Fibroblast of skin of right quadriceps (primary cell): Measurements from ENCODE around the gene NKAIN2.
A peak's percentile ranks its signal among the peaks of the same experiment; 100 is the strongest.
"Not testable (repeated sequence)": the region's sequence is repeated elsewhere in the genome, so short reads cannot be mapped to it uniquely, and the experiment has no call there.

Source experiments
- DNase-seq: peaks from one replicate; pipeline ENCODE4 v3.0.0-alpha.2; 2013

NKAIN2 gene

DNA sequence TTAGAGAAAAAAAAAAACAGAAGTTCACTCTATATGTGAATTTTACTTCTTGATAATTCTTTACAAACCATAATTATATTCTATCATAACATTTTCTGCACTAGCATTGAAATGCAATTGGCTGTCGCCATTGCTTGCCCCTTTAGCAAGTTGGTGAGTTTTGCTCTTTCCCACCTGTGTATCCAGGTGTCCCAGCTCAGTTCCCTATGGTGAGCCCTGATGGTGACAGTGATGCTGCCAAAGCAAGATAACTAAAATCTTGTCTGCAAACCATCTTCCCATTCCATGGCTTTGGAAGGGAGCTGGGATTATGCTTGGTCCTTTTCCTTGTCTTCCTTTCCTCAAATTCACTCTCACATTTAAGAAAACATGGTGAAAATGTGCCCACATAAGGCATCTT is 429.6 kb downstream of the NKAIN2 start:
- no peak for DNase-seq

DNA sequence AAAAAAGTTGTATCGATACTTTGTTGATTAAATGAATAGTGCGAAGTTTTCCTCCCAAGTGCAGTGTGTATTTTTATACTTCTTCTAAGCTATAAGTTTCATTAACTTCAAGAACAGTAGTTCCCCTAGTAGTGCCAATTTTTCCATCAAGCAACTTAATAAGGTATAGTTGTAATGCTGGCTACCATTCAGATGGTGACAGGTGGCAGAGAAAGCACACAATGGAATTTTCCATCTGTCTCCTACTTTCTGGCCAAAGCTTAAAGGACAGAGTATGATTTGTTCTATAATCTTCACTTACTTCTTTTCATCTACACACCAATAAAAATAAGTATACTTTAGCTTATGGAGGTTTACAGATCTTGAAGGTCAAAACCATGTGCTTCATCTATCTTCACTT is 431.1 kb downstream of the NKAIN2 start:
- DNase-seq = no peak

- DNase-seq = no peak
Measured at GRCh38 chr6:124237911-124238310, 434.2 kb downstream of the NKAIN2 start.

GRCh38 chr6:124238408-124238807 is 434.7 kb downstream of the NKAIN2 start:
- DNase-seq = not testable (repeated sequence)

- no peak for DNase-seq
Measured at GRCh38 chr6:124254941-124255685, 451.4 kb downstream of the NKAIN2 start.

DNA sequence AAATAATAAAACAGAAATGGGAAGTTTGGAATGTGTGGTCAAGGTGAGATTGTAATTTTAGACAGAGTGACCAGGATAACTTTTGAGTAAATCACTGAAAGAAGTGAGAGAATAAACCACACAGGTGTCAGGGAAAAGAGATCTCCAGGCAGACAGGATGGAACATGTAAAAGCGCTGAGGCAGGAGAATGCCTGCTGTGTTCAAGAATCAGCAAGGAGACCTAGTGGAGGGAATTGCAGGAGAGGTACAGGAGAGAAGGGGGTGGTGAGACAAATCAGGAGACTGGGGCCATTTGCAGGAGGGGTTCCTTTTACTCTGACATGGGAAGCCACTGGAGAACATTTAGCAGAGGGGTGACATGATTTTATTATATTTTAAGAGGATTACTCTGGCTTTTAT is 456.7 kb downstream of the NKAIN2 start:
- no peak for DNase-seq

DNA sequence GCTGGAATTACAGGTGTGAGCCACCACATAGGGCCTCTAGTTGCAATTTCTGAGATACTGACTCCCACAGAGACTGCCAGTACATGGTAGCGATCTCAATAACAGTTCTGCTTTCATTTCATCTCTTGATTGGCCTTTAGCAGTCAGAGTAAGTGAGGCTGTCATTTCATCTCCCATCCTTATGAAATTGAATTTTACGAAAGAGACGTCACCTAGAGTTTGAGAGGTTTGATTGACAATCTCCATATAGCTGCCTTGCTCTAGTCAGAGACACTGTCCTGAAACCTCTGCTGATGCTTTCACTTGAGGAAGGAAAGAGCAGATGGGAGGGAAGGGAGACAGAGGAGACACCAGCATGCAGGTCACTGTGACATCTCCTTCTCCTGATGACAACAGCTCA is 466.1 kb downstream of the NKAIN2 start:
- no peak for DNase-seq

DNA sequence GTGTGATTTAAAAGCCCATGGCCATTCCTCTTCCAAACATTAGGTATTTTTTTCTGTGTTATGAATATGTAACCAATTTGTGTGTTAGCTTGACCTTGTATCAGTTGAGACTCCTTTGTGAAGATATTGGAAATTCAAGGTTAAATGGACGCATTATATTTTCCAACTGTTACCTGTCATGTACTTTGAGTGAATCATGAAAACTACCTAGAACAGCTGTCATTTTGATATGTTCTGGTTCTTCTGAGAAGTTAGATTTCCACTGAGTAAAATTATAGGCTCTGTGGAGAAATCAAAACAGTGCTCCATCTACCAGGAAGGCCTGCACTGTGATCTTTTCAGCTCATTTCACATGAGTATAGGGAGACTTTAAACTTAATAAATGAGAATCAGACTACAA is 470.0 kb downstream of the NKAIN2 start:
- DNase-seq = no peak

GRCh38 chr6:124282541-124282940 is 478.9 kb downstream of the NKAIN2 start:
- no peak for DNase-seq

DNA sequence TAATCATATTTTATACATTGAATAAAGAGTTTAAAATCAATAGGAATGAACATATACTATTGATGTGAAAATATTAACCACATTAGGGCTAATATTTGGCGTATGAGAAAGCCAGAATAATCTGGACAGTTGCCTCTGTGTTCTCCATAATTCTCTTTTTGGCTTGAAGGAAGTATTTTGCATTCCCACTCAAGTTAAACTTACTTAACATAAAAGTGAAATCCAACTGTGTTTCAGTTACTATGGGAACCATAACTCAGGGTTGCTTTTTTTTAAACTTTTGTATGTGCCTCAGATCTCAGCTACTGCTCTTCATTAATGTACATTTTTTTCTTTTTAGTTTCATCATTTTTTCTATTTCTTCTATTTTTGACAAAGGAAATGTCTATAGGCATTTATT is 479.8 kb downstream of the NKAIN2 start:
- no peak for DNase-seq

DNA sequence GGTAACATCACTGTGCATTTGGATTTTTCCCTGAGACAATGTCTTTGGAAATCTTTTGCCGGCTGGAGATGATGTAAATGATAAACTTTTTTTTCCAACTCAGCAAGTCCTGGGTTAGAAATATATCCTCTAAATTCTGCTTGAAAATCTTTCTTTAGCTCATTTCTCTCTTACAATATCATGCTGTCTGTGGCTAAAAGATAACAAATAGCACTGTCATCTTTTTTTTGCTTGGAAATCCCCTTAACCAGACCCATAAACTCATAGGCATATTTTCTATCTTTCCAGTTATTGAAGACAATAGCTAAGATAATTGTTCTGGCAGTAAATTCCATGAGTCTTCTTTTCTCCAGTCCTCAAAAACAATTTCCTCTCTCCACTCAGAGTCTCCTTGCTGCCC is 481.5 kb downstream of the NKAIN2 start:
- DNase-seq = no peak

DNA sequence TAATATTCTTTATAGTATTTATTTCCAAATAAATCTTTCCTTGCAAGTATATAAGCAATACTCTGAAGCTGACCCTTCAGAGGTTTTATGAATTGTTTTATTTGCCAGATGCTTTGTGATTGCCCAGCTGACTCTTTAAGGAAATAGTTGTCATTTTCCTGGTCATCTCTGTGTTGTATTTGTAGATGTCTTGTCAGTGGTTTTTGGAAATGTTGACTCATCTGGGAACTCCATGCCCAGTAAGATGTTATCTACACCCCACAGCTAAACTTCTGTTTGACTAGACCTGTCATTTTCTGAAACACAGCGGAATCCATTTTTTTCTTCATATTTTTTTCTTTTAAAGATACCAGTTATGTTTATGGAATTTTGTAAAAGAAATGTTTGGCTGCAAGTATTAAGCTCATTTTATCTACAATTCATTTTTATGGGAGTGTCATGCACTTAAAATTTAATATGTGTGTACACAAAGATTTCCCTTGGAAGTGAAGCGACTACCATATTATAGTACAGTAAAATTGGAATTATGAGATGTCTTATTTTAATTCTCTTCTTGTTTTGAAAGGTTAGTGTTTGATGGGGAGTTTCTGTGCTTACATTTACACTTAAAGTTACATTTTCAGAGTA is 491.0 kb downstream of the NKAIN2 start:
- DNase-seq = peak; percentile 0

GRCh38 chr6:124297507-124297906 is 493.8 kb downstream of the NKAIN2 start:
- no peak for DNase-seq

DNA sequence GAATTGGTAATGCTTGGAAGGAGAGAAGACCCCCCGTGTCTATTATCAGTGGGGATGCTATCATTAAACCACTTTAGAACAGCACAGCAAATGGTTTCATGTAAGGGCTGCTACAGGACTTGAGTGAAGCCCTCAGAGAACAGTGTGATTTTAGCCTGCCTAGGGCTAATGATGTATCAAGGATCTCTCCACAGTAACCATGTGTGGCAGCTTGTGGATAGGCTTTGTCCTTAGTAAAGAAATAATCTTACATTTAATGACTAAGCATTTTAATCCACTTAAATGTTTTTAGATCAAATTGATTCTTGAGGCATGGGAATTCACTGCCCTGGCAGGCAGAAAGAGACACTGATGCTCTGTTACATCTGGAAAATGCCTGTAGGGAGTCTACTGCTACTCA is 495.1 kb downstream of the NKAIN2 start:
- DNase-seq = no peak

DNA sequence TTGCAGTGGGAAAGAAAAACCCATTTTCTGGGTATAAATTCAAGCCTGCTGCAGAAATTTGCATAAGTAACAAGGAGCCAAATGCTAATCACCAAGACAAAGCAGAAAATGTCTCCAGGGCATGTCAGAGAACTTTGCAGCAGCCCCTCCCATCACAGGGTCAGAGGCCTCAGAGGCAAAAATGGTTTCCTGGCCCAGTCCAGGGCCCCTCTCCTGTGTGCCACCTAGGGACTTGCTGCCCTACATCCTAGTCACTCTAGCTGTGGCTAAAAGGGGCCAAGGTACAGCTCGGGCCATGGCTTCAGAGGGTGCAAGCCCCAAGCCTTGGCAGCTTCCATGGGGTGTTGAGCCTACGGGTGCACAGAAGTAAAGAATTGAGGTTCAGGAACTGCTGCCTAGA is 497.2 kb downstream of the NKAIN2 start:
- DNase-seq = not testable (repeated sequence)

- no peak for DNase-seq
Measured at GRCh38 chr6:124303971-124304370, 500.3 kb downstream of the NKAIN2 start.

- no peak for DNase-seq
Measured at GRCh38 chr6:124310139-124310538, 506.5 kb downstream of the NKAIN2 start.

GRCh38 chr6:124319410-124319809 is 515.7 kb downstream of the NKAIN2 start:
- no peak for DNase-seq

- DNase-seq = no peak
Measured at GRCh38 chr6:124324237-124324636, 520.6 kb downstream of the NKAIN2 start.

DNA sequence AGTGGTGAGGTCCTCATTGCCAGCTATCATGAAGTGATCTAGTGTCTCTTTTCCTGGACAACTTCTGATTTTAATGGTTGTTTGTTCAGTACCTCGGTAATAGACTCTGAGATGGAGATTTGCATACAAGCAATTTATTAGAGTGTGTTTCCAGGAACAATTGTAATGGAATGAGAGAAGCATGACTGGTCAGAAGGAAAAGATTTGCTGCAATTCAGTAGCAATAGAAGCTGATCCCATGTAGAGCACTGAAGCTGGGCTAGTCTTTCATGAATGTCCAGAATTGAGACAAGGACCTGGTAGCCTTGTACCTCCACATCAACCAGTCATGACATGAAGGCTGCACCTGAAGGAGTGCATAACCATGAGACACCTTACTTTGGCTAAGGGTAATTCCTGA is 526.5 kb downstream of the NKAIN2 start:
- DNase-seq = no peak

DNA sequence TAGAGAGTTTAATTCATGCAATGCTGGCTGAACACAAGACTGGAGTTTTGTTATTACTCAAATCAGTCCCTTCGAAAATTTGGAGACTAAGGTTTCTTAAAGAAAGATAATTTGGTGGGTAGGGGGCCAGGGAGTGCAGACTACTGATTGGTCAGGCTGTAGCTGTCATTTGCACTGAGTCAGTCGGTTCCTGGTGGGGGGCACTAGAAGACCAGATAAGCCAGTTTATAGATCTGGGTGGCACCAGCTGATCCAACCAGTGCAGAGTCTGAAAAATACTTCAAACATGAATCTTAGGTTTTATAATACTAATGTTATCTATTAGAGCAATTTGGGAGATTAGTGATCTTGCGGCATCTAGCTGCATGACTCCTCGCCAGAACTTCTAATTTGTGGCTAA is 530.7 kb downstream of the NKAIN2 start:
- DNase-seq = no peak

DNA sequence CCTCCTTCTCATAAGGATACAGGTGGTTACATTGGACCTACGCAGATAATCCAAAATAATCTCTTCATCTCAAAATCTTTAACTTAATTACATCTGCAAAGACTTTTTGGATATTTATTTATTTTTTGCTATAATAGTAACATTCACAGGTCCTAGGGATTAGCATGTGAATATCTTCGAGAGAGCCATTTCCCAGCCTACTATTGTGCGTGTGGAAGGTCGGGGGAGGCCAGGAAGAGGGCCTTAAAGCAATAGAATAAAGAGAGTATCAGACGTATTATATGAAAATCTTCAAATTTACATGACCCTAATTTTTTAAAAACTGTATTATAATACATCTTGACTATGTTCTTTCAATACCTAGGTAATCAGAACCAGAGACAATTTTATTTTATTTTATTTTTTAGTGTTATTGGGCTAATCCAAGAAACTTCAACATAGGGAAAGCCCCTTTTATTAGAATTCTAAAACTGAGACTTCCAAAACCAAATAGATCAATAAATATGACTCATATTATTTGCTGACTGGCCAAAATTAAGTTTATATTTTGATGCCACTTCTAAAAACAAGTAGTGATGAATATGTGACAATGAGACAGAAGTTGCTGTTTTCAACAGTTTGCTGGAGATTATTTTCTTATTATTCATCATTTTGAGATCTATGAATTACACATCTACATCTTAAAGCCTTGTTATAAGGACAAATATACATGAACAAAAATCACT is 536.1 kb downstream of the NKAIN2 start:
- DNase-seq = no peak

- DNase-seq = not testable (repeated sequence)
Measured at GRCh38 chr6:124348339-124348738, 544.7 kb downstream of the NKAIN2 start.

- DNase-seq = no peak
Measured at GRCh38 chr6:124355146-124355545, 551.5 kb downstream of the NKAIN2 start.
